ENCODE results near the gene HCN2.
"Not testable (repeated sequence)": the region's sequence is repeated elsewhere in the genome, so short reads cannot be mapped to it uniquely, and the experiment has no call there.

The HCN2 gene

DNA sequence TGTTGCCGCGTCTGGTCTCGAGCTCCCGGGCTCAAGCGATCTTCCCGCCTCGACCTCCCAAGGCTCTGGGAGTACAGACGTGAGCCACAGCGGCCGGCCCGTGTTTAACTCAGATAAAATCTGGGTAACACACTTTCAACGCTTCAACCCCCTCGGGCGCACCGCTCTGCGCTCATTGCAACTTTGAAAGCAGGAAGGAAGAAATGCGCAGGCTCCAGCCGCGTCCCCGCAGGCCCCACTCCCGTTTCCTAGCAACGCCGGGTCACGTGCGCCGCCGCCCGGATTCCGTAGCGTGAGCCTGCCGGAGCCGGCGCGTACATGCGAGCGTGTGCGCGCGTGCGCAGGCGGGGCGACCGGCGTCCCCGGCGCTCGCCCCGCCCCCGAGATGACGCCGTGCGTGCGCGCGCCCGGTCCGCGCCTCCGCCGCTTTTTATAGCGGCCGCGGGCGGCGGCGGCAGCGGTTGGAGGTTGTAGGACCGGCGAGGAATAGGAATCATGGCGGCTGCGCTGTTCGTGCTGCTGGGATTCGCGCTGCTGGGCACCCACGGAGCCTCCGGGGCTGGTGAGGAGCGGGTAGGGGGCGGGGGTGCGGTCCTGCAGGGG, 17.4 kb upstream of the HCN2 start, which contains the start of gene BSG:
Gene BSG, plus strand, starts transcription at position 457 of the 603 bp plus-strand sequence. Its CDS starts 39 bp downstream, at position 496.
- DNase-seq = peak; percentile 87

DNA sequence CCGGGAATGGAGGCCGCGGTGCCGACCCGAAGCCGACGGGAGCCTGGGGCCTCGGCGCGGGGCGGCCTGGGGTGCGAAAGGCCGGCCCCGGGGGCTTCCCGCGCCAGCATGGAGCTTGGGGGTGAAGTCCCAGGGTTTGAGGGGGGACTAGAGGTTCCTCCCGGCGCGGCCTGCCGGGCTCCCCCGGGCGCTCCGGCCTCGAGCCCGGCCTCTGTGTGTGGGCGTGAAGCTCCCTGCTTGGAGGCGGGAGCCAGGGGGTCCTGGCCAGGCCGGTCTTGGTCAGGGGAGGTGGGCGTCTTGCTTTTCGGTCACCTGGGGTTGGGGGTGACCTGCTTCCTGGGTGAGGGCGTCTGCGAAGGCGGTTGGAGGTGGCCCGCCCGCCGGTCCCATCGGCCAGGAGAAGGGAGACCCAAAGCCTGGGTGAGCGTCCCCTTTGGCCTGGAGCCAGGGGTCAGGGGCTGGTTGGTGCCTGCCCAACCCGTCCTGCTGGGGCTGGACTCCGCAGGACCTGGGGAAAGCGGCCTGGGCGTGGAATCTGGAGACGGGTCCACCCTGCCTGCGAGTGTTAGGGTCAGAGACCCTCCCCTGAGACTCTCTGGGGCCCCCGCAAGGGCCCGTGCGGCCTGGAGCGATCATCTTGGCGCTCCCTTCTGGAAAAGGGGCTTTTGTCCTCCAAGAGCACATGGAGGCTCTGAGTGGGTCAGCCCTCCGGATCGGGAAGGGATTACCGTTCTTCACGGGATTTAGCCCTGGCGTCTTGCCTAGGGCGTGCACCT, 16.8 kb upstream of the HCN2 start:
- no peak for DNase-seq

DNA sequence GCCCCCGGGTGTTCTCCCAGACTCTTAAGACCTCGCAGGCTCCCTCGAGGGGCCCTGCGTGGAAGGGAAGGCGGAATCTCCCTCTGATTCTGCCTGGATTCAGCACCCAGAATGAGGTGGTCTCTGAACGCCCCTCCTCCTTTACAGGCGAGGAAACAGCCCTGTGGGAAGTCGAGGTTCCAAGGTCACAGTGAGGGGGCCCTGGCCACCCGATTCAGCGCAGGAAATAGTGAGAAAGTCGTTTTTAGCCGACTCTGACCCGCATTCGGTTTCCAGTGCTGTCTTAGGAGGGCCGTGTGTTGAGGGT, 16.2 kb upstream of the HCN2 start:
- no peak for DNase-seq

DNA sequence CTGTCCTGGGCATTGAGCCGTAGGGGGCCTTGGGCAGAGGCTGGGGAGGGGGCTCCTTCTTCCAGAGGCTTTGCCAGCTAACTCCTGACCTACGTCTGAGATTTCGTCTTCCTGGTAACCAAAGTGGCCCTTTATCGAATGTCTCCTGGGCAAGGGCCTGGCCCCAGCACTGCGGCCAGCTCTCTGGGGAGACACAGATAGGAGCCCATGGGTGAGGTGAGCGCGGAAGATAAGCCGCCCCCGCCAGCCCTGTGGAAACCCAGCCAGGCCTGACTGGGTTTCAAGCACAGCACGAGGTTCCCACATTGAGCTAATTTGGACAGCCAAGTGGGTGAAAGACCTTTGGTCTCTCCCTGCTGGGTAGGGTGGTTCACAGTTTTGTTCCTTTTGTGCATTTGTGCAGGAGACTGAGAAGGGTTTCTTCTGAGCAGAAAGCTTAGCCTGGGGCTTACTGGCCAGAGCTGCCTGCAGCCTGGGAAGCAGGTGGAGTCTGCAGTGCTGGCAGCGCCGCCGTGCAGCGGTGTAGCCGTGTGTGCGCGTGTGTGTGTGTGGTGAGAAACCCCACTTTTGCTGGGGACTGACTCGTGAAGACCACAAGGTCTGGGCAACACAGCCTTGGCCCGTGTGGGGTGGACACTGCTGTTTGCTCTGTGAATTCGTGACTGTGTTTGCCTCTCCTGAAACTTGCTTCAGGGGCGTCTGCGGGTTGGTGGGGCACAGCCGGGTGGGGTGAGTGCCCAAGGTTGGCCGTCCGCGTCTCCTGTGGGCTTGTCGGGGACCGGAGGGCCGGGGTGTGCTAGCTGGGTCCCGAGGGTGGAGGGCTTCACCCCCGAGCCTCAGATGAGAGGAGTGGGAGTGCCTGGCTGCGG, 14.8 kb upstream of the HCN2 start:
- no peak for DNase-seq

DNA sequence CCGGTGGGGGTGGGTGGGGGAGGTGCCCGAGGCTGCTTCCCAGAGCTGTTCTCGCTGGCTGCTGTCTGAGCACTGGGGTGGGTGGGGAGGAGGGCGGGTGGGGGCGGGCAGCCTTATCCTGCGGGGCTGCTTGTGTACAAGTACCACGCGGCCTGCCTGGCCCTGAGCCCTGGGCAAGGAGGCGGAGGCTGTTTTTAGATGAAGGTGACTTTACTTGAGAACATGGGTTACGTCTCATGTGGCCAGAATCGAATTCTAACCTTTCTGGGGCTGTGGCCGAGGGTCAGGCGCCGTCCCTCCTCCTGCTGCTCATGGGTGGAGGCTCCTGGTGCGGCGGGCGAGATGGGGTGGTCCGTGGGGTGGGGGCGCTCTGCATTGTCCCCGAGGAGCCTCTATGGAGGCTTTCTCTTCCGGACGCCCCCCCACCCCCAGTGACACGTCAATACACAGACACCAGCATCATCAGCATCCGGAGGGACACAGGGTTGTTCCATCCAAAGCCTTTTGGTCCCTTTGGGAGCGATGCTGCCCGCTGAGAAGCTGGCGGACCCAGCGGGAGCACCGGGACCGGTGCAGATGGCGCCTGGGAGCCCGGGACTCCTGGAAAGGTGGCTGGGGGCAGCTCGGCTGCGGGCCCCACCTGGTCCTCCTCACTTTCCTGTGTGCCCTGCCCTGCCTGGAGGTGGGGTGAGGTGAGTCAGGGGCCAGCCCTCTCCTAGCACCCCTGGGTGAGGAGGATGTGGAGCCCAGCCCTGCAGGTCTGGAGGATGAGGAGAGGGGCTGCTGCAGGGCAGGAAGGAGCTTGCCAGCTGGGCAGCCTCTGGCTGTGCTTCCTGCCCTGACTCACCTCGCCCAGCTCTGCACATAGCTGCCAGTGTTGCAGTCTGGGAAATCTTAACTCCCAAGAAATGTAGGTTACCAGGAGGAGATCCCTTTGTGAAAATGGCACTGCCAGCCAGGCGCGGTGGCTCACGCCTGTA, 13.9 kb upstream of the HCN2 start:
- DNase-seq = no peak

DNA sequence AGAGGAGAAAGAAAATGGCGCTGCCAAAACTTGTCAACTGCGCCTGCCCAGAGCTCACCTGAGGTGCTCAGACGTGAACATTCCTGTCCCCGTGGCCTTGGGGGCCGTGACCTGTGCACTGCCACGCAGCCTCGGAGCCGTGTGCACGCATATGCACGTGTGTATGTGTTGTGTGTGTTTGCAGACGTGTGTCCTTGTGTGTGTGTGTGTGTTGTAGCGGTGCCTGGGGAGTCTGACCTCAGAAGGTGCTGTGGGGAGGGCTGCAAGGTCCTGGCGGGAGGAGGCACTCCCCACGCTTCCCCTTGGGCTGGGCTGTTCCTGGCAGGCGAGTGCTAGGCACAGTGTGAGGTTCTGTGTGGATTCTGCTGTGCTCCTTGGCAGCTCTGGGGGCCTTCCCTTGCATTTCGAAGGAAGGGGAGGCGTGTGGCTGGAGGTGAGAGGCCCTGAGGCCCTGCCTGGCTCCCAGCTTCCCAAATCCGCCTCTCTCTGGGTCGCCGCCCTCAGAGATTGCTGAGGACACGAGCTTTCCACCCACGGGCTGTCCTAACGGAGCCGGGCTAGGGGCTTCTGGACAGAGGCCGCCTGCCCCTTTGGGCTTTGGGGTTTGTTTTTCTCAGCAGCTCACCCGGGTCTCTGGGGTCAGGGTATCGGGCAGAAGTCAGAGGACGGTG, 12.8 kb upstream of the HCN2 start:
- no peak for DNase-seq

DNA sequence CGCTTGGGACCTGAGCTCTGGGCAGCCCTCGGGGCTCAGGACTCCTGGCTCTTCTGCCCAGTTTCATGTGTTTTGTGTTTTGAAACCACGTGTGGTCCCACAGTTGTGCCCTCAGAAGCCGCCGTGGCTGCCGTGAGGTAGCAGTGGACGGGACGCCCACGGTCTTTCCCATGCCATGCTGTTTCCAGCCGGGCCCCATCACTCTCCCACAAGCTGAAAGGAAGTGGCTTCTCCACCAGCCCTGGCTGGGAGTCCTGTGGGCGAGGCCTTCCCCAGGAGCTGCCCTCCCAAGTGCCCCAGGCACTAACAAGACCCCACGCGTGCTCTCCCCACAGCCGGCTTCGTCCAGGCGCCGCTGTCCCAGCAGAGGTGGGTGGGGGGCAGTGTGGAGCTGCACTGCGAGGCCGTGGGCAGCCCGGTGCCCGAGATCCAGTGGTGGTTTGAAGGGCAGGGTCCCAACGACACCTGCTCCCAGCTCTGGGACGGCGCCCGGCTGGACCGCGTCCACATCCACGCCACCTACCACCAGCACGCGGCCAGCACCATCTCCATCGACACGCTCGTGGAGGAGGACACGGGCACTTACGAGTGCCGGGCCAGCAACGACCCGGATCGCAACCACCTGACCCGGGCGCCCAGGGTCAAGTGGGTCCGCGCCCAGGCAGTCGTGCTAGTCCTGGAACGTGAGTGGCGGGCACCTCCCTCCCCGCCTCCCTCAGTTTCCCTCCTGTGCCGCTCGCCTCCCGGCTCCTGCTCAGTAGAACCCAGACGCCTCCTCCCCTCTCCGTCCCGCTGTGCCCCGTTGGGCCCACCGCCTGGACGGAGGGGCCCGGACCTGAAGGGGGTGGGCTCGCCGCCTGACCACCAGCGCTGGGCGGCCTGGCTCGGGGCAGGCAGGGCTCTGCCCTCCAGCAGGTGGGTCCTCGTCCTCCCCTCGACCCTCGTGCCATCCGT, 12.0 kb upstream of the HCN2 start:
- DNase-seq = no peak

DNA sequence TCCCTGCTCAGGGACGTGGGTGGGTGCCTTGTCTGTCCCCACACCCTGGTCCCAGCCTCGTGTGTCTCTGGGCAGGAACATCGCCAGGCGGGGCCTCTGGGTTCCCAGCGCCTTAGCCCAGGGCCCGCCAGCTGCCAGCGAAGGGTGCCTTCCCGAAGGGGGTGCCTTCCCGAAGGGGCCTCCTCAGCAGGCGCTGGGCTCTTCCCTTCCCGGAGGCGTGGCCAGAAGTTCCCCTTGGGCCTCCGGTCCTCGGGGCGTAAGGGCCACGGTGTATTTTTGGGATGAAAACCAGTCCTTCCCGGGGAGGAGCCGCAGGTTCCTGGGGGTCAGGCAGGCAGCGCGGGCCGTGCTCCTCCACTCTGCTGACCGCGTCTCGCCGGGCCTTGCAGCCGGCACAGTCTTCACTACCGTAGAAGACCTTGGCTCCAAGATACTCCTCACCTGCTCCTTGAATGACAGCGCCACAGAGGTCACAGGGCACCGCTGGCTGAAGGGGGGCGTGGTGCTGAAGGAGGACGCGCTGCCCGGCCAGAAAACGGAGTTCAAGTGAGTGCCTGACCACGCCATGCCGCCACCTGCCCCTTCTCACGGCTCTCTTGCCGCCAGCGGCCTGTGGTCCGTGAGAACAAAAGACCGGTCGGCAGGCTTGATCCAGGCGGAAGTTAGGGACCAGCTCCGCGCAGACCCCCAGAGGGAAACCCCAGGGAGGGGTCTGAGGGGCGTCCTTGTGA, 10.4 kb upstream of the HCN2 start:
- DNase-seq = no peak

DNA sequence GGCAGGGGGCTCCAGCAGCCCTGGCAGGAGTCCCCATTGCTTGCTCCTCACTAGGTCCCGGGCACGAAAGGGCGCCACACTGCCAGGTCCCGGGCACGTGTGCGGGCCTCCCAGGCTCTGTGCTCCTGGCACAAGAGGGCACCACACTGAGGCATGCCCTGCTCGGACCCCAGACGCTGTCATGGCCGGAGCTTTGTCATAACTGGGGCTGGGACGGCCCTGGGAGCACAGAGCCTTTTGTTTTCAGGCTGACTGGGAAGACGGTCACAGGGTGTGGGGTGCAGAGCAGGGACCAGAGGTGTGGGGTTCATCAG, 9.9 kb upstream of the HCN2 start:
- no peak for DNase-seq

DNA sequence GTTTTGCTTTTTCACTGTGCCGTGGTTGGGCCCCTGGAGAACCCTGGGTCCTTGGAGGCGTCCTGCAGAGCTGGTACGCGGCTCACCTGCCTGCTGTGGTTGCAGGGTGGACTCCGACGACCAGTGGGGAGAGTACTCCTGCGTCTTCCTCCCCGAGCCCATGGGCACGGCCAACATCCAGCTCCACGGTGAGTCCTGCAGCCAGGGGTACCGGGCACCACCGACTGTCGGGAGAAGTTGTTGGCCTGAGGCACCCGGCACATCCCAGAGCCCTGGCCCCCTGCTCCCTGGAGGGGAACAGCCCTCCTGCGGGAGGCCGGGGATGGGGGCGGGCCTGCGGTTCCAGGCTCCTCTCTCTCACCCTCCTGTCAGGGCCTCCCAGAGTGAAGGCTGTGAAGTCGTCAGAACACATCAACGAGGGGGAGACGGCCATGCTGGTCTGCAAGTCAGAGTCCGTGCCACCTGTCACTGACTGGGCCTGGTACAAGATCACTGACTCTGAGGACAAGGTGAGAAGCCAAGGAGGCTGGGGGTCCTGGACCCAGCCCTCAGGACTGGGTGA, 9.3 kb upstream of the HCN2 start:
- no peak for DNase-seq

DNA sequence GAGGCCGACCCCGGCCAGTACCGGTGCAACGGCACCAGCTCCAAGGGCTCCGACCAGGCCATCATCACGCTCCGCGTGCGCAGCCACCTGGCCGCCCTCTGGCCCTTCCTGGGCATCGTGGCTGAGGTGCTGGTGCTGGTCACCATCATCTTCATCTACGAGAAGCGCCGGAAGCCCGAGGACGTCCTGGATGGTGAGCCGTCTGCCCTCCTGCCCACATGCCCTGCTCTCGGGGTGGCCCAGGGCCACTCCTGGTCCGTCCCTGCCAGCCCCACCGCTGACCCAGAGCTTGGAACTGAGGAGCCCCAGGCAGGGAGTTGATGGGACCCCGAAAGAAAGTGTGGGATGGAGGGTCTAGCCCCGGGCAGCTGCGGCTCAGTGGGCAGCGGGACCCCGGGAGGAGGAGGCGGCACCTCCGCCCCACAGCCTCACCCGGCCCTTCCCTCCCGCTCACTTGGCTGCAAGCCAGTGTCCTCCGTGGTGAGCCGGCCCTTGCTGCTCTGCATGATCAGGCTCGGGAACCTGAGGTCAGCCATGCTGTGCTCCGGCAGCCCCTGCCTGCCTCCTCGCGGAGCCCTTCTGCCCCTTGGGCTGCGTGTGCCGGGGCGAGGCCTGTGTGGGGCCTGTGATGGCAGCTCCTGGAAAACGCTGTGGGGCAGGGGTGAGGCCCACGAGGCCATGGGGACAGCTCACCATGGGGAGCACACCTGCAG, 8.1 kb upstream of the HCN2 start:
- DNase-seq = no peak

DNA sequence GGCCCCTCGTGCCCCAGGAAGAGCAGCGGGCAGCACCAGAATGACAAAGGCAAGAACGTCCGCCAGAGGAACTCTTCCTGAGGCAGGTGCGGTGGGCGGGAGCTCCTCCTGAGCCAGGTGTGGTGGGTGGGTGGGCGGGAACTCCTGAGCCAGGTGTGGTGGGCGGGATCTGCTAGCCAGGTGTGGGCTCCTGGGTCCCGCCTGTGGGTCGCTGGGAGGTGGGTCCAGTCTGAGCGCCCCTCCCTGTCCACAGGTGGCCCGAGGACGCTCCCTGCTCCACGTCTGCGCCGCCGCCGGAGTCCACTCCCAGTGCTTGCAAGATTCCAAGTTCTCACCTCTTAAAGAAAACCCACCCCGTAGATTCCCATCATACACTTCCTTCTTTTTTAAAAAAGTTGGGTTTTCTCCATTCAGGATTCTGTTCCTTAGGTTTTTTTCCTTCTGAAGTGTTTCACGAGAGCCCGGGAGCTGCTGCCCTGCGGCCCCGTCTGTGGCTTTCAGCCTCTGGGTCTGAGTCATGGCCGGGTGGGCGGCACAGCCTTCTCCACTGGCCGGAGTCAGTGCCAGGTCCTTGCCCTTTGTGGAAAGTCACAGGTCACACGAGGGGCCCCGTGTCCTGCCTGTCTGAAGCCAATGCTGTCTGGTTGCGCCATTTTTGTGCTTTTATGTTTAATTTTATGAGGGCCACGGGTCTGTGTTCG, 7.0 kb upstream of the HCN2 start:
- no peak for DNase-seq

DNA sequence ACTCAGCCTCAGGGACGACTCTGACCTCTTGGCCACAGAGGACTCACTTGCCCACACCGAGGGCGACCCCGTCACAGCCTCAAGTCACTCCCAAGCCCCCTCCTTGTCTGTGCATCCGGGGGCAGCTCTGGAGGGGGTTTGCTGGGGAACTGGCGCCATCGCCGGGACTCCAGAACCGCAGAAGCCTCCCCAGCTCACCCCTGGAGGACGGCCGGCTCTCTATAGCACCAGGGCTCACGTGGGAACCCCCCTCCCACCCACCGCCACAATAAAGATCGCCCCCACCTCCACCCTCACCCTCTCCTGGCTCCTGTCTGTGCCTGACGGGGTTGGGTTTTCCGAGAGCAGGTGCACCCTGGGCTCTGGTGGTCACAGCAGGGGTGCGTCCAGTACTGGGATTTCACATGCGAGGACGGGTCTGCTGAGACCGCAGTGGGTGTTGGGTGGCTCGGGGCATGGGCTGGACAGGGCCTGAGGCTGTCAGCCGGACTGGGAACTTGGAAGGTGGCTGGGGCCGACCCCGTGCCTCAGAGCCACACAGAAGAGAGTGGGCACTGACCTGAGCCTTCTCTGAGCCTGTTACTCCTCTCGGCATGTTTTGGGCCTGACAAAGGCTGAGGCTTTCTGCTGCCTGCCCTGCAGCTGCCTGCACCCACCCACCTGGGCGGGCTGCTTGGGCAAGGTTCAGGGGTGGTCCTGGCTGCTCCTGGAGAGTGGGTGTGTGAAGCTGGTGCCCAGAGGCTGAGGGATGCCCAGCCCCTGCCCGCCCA, 6.3 kb upstream of the HCN2 start:
- no peak for DNase-seq

DNA sequence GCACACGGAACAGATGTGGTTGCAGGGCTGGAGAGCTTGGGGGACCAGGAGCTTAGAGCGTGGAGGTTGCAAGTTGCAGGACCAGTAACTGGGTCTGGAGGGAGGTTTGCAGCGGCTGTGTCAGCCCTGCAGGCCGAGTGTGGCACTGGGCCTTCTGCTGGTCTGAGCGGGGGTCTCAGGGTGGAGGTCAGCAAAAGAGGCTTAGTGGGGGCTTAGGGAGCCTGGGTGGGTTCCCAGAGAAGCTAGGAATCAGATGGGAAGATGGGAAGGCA, 5.8 kb upstream of the HCN2 start:
- DNase-seq = no peak

DNA sequence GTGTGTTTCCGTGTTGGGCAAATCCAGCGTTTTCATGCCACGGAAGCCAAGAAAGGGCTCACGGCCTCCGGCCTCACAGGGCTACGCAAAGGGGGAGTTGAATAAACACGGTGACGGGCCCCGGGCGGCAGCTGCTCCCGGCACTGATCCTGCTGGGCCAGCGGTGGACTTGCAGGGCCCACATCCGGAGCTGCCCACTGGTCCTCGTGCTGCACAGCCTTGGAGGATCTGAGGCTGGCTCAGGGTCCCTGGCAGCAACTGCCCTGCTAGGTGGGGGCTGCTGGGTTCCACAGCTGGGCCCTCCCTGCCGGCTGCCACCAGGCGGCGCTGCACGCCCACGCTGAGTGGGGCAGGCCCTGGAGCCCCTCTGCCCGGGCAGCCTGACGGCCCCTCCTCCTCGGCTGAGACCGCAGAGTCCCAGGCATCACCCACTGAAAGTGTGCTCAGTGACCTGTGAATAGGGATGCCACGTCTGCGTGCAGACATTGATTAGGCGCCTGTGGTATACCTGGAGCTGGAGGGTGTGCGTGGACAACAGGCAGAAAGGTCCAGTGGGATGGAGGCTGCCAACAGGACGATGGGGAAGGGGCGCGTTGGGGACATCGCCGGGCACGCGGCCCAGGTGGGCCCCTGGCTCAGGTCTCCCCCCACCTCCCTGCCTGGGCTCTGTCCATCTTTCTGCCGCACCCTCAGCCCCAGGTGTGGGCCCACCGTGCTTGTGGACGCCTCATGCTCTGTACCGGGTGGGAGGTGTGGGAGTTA, 5.3 kb upstream of the HCN2 start:
- no peak for DNase-seq

DNA sequence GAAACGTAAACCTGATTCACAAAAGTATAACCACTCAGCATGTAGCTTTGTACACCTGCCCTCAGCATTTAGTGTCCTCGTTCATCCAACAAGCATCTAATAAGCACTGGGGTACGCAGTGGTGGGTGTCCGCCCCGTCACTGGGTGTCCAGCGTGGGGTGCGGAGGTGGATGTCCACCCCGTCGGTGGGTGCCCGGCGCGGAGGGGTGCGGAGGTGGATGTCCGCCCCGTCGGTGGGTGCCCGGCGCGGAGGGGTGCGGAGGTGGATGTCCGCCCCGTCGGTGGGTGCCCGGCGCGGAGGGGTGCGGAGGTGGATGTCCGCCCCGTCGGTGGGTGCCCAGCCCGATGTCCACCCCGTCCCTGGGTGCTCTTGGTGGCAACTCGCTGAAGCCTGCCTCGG, 4.5 kb upstream of the HCN2 start:
- not testable (repeated sequence) for DNase-seq

DNA sequence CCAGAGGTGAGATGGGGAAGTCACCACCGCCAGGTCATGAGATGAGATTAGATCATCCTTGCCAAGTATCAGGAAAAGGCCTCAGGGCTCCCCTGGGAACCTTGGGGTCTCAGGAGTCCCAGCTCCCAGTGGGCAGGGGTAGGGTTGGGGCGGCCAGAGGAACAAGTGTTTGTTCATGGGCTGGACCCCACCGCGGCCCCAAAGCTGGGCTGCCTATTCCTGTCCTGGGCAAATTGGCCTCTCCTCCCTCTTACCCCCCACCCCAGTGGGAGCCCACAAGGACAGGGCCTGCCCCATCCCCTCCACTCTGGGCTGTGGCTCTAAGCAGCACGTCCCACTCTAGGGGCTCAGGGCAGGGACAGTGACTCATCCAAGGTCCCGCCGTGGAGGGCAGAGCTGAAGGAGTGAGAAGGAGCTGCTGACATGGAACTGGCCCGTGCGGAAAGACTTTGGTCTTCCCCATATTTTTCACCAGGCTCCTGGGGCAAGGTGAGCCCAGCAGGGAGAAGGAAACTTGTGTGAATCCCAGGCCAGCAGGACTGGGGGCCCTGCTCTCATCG, 4.0 kb upstream of the HCN2 start:
- no peak for DNase-seq

All from NCI-H526 treated with DMSO at 0.1 percent for 48 hours (cell line).